Peyer's patch (tissue), 4 donors: Measurements from ENCODE around the gene ARHGAP35. TPM values are rescaled to one million over a fixed set of nuclear protein-coding genes. Genes with fewer than 3 reads are reported as not detected.
"Not testable (repeated sequence)": the region's sequence is repeated elsewhere in the genome, so short reads cannot be mapped to it uniquely, and the experiment has no call there.

Source experiments
- DNase-seq, 3 donors: peaks; one replicate each; pipeline ENCODE4 v3.0.0-alpha.2; 2017 to 2019
- H3K27ac ChIP-seq, 4 donors: fragments of 200-600 bp; sonication (generic); one replicate each; pipeline ENCODE4 v1.5.1; 2016 to 2019
- H3K27me3 ChIP-seq, 2 donors: fragments of 200-600 bp; sonication (generic); one replicate each; pipeline ENCODE4 v1.5.1; 2019
- H3K36me3 ChIP-seq, 3 donors: fragments of 200-600 bp; sonication (generic); one replicate each; pipeline ENCODE4 v1.5.1; 2016 to 2019
- H3K4me1 ChIP-seq, 4 donors: fragments of 200-600 bp; sonication (generic); one replicate each; pipeline ENCODE4 v1.5.1; 2016 to 2019
- H3K4me3 ChIP-seq, 4 donors: fragments of 200-600 bp; sonication (generic); 1 replicate in 3 of 4; 2 replicates in 1 of 4; pipeline ENCODE4 v1.5.1; 2016 to 2019; ENCODE audit warnings: mild to moderate bottlenecking in 1 of 4
- H3K9me3 ChIP-seq, 4 donors: fragments of 200-600 bp; sonication (generic); one replicate each; pipeline ENCODE4 v1.5.1; 2016 to 2019; ENCODE audit warnings: mild to moderate bottlenecking in 1 of 4
- POLR2A ChIP-seq, 2 donors: fragments of 450-650 bp; IDR thresholded peaks; one replicate each; pipeline ENCODE4 v1.5.1; 2017; ENCODE audit warnings: antibody characterized with exemption in 2 of 2, mild to moderate bottlenecking in 2 of 2, moderate library complexity in 2 of 2
- total RNA-seq, 4 donors: library from RNA; depleted of rRNA; stranded (reverse); fragments of >200 nt; gene quantifications; one replicate each; pipeline ENCODE4 v1.1.0, GENCODE V29; 2016
- TF ChIP-seq, protein P1 (sequence below), 6 experiments: fragments of 450-650 bp in 4 of 6; fragments of 200-600 bp in 2 of 6; sonication (generic) in 1 of 6; IDR thresholded peaks; one replicate each; pipeline ENCODE4 v1.5.1; 2017 to 2019; ENCODE audit warnings: antibody characterized with exemption in 6 of 6, mild to moderate bottlenecking in 3 of 6, moderate library complexity in 1 of 6

Gene ARHGAP35
- total RNA-seq, 4 donors from 2014 or later = 41.3 to 100 (median 85.4) TPM

GRCh38 chr19:46878613-46879375, 18.0 kb downstream of the ARHGAP35 start:
- TF ChIP-seq, protein P1, sequence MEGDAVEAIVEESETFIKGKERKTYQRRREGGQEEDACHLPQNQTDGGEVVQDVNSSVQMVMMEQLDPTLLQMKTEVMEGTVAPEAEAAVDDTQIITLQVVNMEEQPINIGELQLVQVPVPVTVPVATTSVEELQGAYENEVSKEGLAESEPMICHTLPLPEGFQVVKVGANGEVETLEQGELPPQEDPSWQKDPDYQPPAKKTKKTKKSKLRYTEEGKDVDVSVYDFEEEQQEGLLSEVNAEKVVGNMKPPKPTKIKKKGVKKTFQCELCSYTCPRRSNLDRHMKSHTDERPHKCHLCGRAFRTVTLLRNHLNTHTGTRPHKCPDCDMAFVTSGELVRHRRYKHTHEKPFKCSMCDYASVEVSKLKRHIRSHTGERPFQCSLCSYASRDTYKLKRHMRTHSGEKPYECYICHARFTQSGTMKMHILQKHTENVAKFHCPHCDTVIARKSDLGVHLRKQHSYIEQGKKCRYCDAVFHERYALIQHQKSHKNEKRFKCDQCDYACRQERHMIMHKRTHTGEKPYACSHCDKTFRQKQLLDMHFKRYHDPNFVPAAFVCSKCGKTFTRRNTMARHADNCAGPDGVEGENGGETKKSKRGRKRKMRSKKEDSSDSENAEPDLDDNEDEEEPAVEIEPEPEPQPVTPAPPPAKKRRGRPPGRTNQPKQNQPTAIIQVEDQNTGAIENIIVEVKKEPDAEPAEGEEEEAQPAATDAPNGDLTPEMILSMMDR (IDR thresholded peaks at IDR 0.05) = no peak
- TF ChIP-seq POLR2A (IDR thresholded peaks at IDR 0.05) = no peak
- Histone ChIP-seq H3K9me3 (no peaks in the 10 kb centered on the region), H3K36me3 (peaks cover 0 to 4% (median 0%) of the 10 kb centered on the region in 3 donors), H3K27me3 (no peaks in the 10 kb centered on the region), H3K27ac (no peak overlapping the region), H3K4me3 (no peak overlapping the region), H3K4me1 (no peaks in the 10 kb centered on the region)
- DNase-seq = no peak

DNA sequence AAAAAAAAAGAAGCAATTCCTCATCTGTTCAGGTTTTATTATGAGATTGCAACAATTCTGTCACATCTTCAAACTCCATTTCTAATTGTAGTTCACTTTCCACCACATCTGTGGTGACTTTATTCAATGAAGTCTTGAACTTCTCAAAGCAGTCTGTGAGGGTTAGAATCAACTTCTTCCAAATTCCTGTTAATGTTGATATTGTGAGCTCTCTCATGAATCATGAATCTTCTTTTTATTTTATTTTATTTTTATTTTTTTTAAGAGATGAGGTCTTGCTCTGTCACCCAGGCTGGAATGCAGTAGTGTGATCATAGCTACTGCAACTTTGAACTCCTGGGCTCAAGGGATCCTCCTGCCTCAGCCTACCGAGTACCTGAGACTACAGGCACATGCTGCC, 19.6 kb downstream of the ARHGAP35 start:
- Histone ChIP-seq H3K4me1 (no peaks in the 10 kb centered on the region), H3K36me3 (no peaks in the 10 kb centered on the region), H3K27ac (no peak overlapping the region), H3K9me3 (no peaks in the 10 kb centered on the region), H3K4me3 (no peak overlapping the region), H3K27me3 (no peaks in the 10 kb centered on the region)
- TF ChIP-seq POLR2A (IDR thresholded peaks at IDR 0.05) = no peak
- TF ChIP-seq, protein P1 (IDR thresholded peaks at IDR 0.05) = no peak
- no peak for DNase-seq

DNA sequence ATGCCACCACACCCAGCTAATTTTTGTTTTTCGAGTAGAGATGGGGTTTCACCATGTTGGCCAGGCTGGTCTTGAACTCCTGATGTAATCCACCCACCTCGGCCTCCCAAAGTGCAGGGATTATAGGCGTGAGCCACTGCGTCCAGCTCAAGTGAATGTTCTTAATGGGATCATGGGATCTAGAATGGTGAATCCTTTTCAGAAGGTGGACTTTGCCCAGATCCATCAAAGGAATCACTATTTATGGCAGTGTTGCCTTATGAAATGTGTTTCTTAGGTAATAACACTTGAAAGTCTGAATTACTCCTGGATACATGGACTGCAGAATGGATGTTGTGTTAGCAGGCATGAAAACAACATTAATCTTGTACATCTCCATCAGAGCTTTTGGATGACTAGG, 20.3 kb downstream of the ARHGAP35 start:
- no peak for TF ChIP-seq POLR2A (IDR thresholded peaks at IDR 0.05)
- TF ChIP-seq, protein P1 (IDR thresholded peaks at IDR 0.05) = no peak
- Histone ChIP-seq H3K4me1 (no peaks in the 10 kb centered on the region), H3K4me3 (no peak overlapping the region), H3K27ac (no peak overlapping the region), H3K36me3 (no peaks in the 10 kb centered on the region), H3K27me3 (no peaks in the 10 kb centered on the region), H3K9me3 (no peaks in the 10 kb centered on the region)
- DNase-seq = no peak

DNA sequence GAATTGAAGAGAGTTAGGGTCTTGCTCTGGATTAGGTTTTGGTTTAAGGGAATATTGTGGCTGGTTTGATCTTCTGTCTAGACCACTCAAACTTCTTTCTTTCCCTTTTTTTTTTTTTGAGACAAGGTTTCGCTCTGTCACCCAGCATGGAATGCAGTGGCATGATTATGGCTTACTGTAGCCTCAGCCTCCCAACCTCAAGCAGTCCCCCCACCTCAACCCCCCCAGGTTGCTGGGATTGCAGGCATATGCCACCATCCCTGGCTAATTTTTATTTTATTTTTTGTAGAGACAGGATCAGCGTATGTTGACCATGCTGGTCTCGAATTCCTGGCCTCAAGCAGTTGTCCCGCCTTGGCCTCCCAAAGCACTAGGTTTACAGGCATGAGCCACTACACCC, 21.2 kb downstream of the ARHGAP35 start:
- Histone ChIP-seq H3K9me3 (no peaks in the 10 kb centered on the region), H3K27ac (no peak overlapping the region)
- no peak for DNase-seq

GRCh38 chr19:46882751-46883150, 22.0 kb downstream of the ARHGAP35 start:
- not testable (repeated sequence) for H3K4me3 ChIP-seq, H3K27me3 ChIP-seq, H3K9me3 ChIP-seq, H3K4me1 ChIP-seq, DNase-seq, H3K27ac ChIP-seq, H3K36me3 ChIP-seq

More for the DNA sequence above, 21.2 kb downstream of the ARHGAP35 start:
- Histone ChIP-seq H3K4me3 (no peak overlapping the region), H3K27me3 (no peaks in the 10 kb centered on the region), H3K36me3 (no peaks in the 10 kb centered on the region), H3K4me1 (no peaks in the 10 kb centered on the region)
- TF ChIP-seq, protein P1 (IDR thresholded peaks at IDR 0.05) = no peak
- TF ChIP-seq POLR2A (IDR thresholded peaks at IDR 0.05) = no peak

GRCh38 chr19:46885411-46885810, 24.6 kb downstream of the ARHGAP35 start:
- Histone ChIP-seq H3K27me3 (no peaks in the 10 kb centered on the region), H3K27ac (no peak overlapping the region)
- TF ChIP-seq POLR2A (IDR thresholded peaks at IDR 0.05) = no peak
- TF ChIP-seq, protein P1 (IDR thresholded peaks at IDR 0.05) = no peak

More at GRCh38 chr19:46885411-46885810, 24.6 kb downstream of the ARHGAP35 start:
- Histone ChIP-seq H3K9me3 (no peaks in the 10 kb centered on the region), H3K4me3 (no peak overlapping the region), H3K4me1 (peaks cover 0 to 9% (median 0%) of the 10 kb centered on the region in 4 donors), H3K36me3 (no peaks in the 10 kb centered on the region)
- no peak for DNase-seq
